ENCODE data around the gene PRLR.

PRLR gene

GRCh38 chr5:35129921-35130485 lies 100.3 kb downstream of the PRLR start:
- Histone ChIP-seq H3K36me3 (ENCODE audit: insufficient read depth, low read length) (no peaks in the 10 kb centered on the region), H3K4me3 (no peak overlapping the region), H3K9ac (ENCODE audit: insufficient read length) (no peak overlapping the region), H3K9me3 (ENCODE audit: low read depth, low read length) (no peaks in the 10 kb centered on the region), H3K27ac (no peak overlapping the region)
- DNase-seq (ENCODE audit: low read depth, low spot score) = no peak
- TF ChIP-seq EZH2 (IDR thresholded peaks at IDR 0.05) (no peak), FOXP2 (optimal IDR thresholded peaks at IDR 0.05; ENCODE audit: control extremely low read depth, extremely low read length, insufficient read depth) (no peak), POLR2AphosphoS5 (IDR thresholded peaks at IDR 0.05; ENCODE audit: borderline replicate concordance, low read depth, low read length) (no peak)

DNA sequence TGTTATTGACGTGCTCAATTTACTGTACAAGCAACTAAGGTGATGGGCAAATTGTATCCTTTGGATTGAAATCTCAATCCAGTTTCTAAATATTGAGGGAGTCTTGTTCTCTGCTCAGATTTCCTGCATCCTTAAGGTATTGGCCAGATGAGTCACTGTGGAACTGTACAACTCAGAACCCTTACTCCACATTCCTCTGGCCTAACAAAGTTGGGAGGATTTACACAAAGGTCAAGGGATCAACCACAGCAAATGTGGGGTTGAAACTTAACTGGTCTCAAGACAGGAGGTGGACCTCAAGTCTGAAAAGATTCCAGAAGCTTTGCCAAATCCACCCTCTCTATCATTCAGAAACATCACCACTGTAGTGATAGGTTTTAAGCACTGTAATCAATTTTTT lies 101.0 kb downstream of the PRLR start:
- no peak overlapping the region for H3K4me3 ChIP-seq
- no peaks in the 10 kb centered on the region for H3K9me3 ChIP-seq (ENCODE audit: low read depth, low read length)
- no peak overlapping the region for H3K27ac ChIP-seq
- H3K36me3 ChIP-seq (ENCODE audit: insufficient read depth, low read length) = no peaks in the 10 kb centered on the region
- DNase-seq (ENCODE audit: low read depth, low spot score) = no peak
- H3K9ac ChIP-seq (ENCODE audit: insufficient read length) = no peak overlapping the region
- TF ChIP-seq POLR2AphosphoS5 (IDR thresholded peaks at IDR 0.05; ENCODE audit: borderline replicate concordance, low read depth, low read length) = no peak

- Histone ChIP-seq H3K36me3 (ENCODE audit: insufficient read depth, low read length) (no peaks in the 10 kb centered on the region), H3K4me3 (no peak overlapping the region), H3K27ac (no peak overlapping the region), H3K9me3 (ENCODE audit: low read depth, low read length) (no peaks in the 10 kb centered on the region), H3K9ac (ENCODE audit: insufficient read length) (no peak overlapping the region)
- no peak for TF ChIP-seq POLR2AphosphoS5 (IDR thresholded peaks at IDR 0.05; ENCODE audit: borderline replicate concordance, low read depth, low read length)
- TF ChIP-seq EZH2 (IDR thresholded peaks at IDR 0.05) = no peak
- TF ChIP-seq FOXP2 (optimal IDR thresholded peaks at IDR 0.05; ENCODE audit: control extremely low read depth, extremely low read length, insufficient read depth) = no peak
- DNase-seq (ENCODE audit: low read depth, low spot score) = no peak
These were observed 103.3 kb downstream of the PRLR start for GRCh38 chr5:35127006-35127405.

GRCh38 chr5:35125746-35126145 lies 104.5 kb downstream of the PRLR start:
- DNase-seq (ENCODE audit: low read depth, low spot score) = no peak
- TF ChIP-seq EZH2 (IDR thresholded peaks at IDR 0.05) (no peak), FOXP2 (optimal IDR thresholded peaks at IDR 0.05; ENCODE audit: control extremely low read depth, extremely low read length, insufficient read depth) (no peak), POLR2AphosphoS5 (IDR thresholded peaks at IDR 0.05; ENCODE audit: borderline replicate concordance, low read depth, low read length) (no peak)
- H3K36me3 ChIP-seq (ENCODE audit: insufficient read depth, low read length) = no peaks in the 10 kb centered on the region
- no peak overlapping the region for H3K27ac ChIP-seq
- H3K4me3 ChIP-seq = no peak overlapping the region
- no peak overlapping the region for H3K9ac ChIP-seq (ENCODE audit: insufficient read length)
- H3K9me3 ChIP-seq (ENCODE audit: low read depth, low read length) = no peaks in the 10 kb centered on the region

GRCh38 chr5:35124932-35125331 lies 105.4 kb downstream of the PRLR start:
- TF ChIP-seq FOXP2 (optimal IDR thresholded peaks at IDR 0.05; ENCODE audit: control extremely low read depth, extremely low read length, insufficient read depth) (no peak), POLR2AphosphoS5 (IDR thresholded peaks at IDR 0.05; ENCODE audit: borderline replicate concordance, low read depth, low read length) (no peak), EZH2 (IDR thresholded peaks at IDR 0.05) (no peak)

GRCh38 chr5:35122819-35123218 lies 107.5 kb downstream of the PRLR start:
- Histone ChIP-seq H3K36me3 (ENCODE audit: insufficient read depth, low read length) (no peaks in the 10 kb centered on the region), H3K27ac (no peak overlapping the region), H3K4me3 (no peak overlapping the region), H3K9ac (ENCODE audit: insufficient read length) (no peak overlapping the region), H3K9me3 (ENCODE audit: low read depth, low read length) (no peaks in the 10 kb centered on the region)
- DNase-seq (ENCODE audit: low read depth, low spot score) = no peak
- no peak for TF ChIP-seq POLR2AphosphoS5 (IDR thresholded peaks at IDR 0.05; ENCODE audit: borderline replicate concordance, low read depth, low read length)
- TF ChIP-seq EZH2 (IDR thresholded peaks at IDR 0.05) = no peak
- TF ChIP-seq FOXP2 (optimal IDR thresholded peaks at IDR 0.05; ENCODE audit: control extremely low read depth, extremely low read length, insufficient read depth) = no peak

More at GRCh38 chr5:35124932-35125331, 105.4 kb downstream of the PRLR start:
- Histone ChIP-seq H3K9ac (ENCODE audit: insufficient read length) (no peak overlapping the region), H3K36me3 (ENCODE audit: insufficient read depth, low read length) (no peaks in the 10 kb centered on the region), H3K9me3 (ENCODE audit: low read depth, low read length) (no peaks in the 10 kb centered on the region), H3K27ac (no peak overlapping the region), H3K4me3 (no peak overlapping the region)
- DNase-seq (ENCODE audit: low read depth, low spot score) = no peak

DNA sequence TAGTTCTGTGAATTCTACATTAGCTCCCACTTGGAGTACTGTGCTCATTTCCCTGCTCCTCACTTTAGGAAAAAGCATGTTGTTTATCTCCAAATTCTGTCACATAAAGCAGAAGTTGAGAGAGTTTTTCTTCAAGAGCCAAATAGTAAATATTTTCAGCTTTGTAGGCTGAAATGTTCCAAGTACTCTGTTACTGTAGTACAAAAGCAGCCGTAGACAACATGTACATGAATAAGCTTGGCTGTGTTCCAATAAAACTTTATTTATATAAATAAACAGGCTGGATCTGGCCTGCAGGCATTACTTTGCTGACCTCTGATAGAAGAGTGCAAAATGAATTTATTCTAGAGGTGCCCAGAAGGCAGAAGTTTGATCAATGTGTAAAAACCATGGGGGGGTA lies 109.6 kb downstream of the PRLR start:
- no peak overlapping the region for H3K4me3 ChIP-seq
- TF ChIP-seq FOXP2 (optimal IDR thresholded peaks at IDR 0.05; ENCODE audit: control extremely low read depth, extremely low read length, insufficient read depth) (no peak), POLR2AphosphoS5 (IDR thresholded peaks at IDR 0.05; ENCODE audit: borderline replicate concordance, low read depth, low read length) (no peak), EZH2 (IDR thresholded peaks at IDR 0.05) (no peak)
- H3K9ac ChIP-seq (ENCODE audit: insufficient read length) = no peak overlapping the region
- no peaks in the 10 kb centered on the region for H3K36me3 ChIP-seq (ENCODE audit: insufficient read depth, low read length)
- no peaks in the 10 kb centered on the region for H3K9me3 ChIP-seq (ENCODE audit: low read depth, low read length)
- no peak for DNase-seq (ENCODE audit: low read depth, low spot score)
- H3K27ac ChIP-seq = no peak overlapping the region

DNA sequence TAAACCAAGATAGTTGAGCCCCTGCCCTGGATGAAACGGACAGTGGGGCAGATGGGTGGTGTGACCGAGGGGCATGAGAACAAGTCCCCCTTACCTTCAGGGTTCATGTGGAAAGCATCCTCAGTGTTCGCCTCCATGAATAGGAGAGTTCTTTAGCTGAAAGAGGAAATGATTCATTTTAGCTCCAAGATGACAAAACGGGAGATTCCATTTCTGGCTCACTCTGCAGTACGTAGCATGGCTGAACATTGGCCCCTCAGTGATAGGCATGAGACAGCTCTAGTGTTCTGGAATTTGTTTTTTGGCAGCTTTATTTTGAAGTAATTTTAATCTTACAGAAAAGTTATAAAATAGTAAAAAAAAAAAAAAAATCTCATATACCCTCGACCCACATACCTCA lies 112.3 kb downstream of the PRLR start:
- TF ChIP-seq FOXP2 (optimal IDR thresholded peaks at IDR 0.05; ENCODE audit: control extremely low read depth, extremely low read length, insufficient read depth) = no peak
- TF ChIP-seq EZH2 (IDR thresholded peaks at IDR 0.05) = no peak
- no peak for TF ChIP-seq POLR2AphosphoS5 (IDR thresholded peaks at IDR 0.05; ENCODE audit: borderline replicate concordance, low read depth, low read length)
- no peaks in the 10 kb centered on the region for H3K36me3 ChIP-seq (ENCODE audit: insufficient read depth, low read length)
- H3K27ac ChIP-seq = no peak overlapping the region
- H3K9ac ChIP-seq (ENCODE audit: insufficient read length) = no peak overlapping the region
- H3K4me3 ChIP-seq = no peak overlapping the region
- no peaks in the 10 kb centered on the region for H3K9me3 ChIP-seq (ENCODE audit: low read depth, low read length)
- DNase-seq (ENCODE audit: low read depth, low spot score) = no peak

- Histone ChIP-seq H3K4me3 (no peak overlapping the region), H3K9me3 (ENCODE audit: low read depth, low read length) (no peaks in the 10 kb centered on the region), H3K9ac (ENCODE audit: insufficient read length) (no peak overlapping the region), H3K27ac (no peak overlapping the region), H3K36me3 (ENCODE audit: insufficient read depth, low read length) (no peaks in the 10 kb centered on the region)
- TF ChIP-seq EZH2 (IDR thresholded peaks at IDR 0.05) (no peak), FOXP2 (optimal IDR thresholded peaks at IDR 0.05; ENCODE audit: control extremely low read depth, extremely low read length, insufficient read depth) (no peak), POLR2AphosphoS5 (IDR thresholded peaks at IDR 0.05; ENCODE audit: borderline replicate concordance, low read depth, low read length) (no peak)
- DNase-seq (ENCODE audit: low read depth, low spot score) = no peak
These were observed 114.4 kb downstream of the PRLR start for GRCh38 chr5:35115920-35116319.

Measured in SK-N-MC (cell line).